Stimulated activated CD4-positive, alpha-beta T cell treated with anti-CD3 and anti-CD28 coated beads, Interleukin-15, amount 100 ng/mL, for 1 hour (primary cell): ENCODE measurements around the gene ANKRD10.
"Not testable (repeated sequence)": the region's sequence is repeated elsewhere in the genome, so short reads cannot be mapped to it uniquely, and the experiment has no call there.

ENCODE experiments used
- DNase-seq, 2 donors: peaks; one replicate each; pipeline ENCODE4 v3.0.0-alpha.2; 2020; ENCODE audit warnings: low read depth in 1 of 2, low spot score in 1 of 2

The ANKRD10 gene

DNA sequence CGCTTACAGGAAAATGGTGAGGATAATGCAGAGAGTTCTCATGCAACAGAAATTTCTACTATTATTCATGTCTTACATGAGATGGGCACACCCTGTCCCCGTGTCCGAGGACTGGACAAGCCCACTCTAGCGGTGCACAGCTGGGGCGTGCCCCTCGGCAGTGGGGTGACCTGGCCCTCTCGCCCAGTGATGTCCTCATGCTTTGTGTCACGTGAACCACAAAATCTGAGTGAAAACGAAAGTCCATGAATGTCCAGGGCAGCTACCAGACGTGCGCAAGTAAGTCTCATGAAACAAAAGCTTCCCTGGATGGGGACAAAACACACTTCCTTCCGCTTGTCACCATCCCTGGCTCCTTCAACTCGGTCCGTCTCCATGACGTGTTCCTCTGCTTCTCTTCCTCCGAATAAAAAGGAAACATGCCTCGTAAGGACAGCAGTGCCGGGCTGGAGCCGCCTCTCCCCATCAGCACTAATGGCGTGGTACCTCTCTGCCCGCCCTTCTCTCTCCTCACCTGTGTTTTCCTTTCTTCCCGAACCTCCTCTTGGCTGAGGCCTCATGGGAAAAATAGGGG is 45.6 kb downstream of the ANKRD10 start:
- DNase-seq = no peak

DNA sequence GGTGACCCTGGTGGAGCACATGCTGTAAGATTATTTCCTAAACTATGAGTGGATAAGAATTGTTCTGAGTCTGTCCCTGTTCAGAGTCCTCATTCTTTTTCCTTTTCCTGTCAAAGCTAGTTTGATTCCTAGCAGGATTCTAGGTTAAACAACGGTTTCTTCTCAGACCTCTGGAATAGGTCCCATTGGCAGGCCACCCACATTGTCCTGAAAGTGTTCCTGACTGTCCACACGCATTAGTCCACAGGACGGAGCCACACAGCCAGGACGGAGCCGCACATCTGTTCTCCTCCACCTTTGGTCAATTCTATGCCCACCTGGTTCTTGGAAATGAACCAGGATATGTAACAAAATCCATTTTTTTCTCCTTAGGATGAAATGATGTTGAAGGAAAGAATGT is 46.1 kb downstream of the ANKRD10 start:
- DNase-seq = no peak

DNA sequence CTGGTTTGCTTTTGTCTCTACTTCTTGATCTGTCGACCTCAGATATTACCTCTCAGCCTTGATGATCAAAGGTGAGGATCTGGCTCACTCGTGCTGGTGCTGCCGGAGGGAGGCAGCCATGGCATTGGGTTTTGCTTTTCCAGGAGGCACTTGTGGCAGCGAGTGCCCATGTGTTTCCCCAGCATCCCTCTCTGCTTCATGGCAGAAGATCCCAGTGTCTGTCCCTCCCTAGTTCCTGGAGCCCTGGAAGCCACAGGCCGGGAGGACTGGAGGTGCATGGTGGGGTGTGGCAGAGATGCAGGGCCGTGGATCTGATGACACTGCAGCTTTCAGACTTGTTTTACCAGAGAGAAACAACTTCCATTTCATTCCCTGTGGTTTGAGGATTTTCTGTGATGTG is 47.5 kb downstream of the ANKRD10 start:
- no peak for DNase-seq

DNA sequence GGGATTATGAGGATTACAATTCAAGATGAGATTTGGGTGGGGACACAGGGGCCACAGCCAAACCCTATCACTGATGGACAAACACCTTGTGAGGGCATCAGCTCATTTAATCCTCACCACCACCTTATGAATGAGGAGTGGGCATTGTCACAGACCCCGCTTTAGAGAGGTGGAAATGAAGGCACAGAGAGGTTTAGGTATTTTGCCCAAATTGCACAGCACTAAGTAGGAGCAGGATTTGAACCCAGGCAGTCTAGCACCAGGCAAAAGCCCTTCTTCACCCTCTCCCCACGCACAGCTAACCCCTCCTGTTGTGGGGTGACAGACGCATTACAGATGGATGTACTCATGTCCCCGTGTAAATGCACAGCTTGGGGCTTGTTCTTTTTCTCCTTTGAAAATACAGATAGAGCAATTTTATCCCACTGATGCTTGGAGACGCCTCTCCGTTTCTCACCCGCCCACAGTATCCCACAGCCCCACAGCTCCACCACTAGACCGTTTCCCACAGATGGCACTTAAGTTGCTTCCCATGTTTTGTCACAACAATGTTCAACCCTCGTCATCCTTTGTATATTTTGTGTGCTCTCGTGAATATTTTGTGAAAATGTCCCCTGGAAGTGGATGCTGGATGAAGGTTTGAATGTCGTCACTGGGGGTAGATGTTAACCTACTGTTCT is 48.2 kb downstream of the ANKRD10 start:
- no peak for DNase-seq

DNA sequence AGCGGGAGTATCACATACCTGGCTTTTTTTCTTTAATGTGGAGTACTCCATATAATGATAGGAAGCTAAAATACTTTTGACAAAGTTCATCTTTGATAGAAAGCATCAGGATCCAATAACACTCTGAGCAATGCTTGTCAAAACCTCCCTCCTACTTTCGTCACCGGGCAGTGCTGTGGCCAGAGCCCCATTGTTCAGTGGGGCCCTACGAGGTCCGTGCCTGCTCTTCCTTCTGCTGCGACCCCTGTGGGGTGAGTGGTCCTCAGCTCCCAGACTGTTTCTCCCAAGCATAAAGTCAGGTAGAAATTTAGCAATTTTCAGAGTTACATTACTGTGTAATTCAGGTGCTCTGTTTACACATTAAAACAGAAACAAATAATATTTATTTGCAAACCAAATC is 51.2 kb downstream of the ANKRD10 start:
- DNase-seq = no peak

DNA sequence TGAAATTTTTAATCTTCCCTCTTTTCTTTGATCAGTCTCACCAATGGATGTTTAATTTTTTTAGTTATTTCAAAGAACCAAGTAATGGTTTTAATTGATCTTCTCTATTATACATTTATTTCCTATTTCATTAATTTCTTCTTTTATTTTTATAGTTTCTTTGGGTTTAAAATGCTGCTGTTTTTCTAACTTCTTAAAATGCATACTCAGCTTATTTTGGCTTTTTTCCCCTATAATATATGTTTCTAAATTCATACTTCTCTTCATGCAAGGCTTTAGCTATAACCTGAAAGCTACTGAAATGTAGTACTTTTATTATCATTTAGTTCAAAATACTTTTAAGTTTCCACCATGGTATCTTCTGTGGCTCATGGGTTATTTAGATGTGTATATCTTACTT is 53.9 kb downstream of the ANKRD10 start:
- no peak for DNase-seq

DNA sequence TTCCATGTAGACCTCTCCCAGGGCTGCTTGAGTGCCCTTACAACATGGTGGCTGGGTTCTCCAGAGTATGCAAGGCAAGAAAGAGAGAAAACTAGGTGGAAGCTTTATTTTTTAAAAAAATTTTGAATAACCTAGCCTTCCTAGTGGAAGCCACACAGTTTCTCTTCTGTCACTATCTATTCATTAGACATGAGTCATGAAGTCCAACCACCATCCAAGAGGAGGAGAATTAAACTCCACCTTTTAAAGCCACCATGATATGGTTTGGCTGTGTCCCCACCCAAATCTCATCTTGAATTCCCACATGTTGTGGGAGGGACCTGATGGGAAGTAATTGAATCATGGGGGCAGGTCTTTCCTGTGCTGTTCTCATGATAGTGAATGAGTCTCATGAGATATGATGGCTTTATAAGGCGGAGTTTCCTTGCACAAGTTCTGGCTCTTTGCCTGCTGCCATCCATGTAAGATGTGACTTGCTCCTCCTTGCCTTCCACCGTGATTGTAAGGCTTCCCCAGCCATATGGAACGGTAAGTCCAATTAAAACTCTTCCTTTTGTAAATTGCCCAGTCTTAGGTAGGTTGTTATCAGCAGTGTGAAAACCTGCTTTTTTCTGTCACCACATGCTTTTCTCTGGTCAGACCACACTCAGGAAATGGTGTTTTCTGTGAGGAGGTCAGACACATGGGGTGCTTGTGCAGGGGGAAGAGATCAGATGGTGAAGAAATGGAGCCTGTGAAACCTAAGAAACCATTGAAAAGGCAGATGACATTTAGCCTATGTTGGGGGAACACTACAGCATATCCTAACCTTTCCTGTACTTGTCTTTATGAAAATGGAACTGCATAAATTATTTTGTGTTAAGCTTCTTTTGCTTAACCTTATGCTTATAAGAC is 57.7 kb downstream of the ANKRD10 start:
- DNase-seq = no peak

DNA sequence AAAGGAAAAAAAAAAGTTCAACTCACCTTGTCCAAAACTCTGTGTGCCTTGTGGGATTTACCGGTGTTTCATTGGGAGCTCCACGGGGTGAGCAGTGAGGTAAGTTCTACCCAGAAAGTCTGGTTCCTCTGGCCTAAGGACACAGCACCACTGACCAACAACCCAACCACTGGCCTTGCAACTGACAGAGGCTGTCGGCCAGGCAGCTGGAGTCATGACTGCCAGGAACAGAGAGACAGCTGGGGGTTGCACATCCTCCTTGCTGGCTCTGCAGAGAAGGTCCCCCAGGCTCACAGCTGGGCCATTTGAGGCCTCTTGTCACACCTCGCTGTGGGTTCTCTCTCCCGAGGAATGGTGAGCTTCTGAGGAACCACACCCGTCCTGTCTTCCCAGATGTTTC is 59.5 kb downstream of the ANKRD10 start:
- no peak for DNase-seq

DNA sequence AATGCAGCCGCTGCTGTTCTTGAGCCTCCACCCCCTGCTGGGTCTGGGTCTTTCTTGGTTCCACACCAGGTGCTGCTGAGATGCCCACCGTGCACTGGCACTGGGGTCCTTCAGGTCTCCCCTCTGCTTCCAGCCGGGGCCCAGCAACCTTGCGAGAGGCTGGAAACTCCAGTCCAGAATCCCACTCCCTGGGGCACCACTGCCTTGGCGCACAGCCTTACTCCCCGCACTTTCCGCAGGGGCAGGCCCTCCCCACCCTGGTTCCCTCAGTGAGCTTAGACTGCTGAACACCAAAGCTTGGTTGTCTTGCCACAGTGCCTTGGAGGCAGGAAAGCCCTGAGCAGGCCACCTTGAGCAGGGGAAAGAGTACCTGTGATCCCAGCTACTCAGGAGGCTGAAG is 60.0 kb downstream of the ANKRD10 start:
- DNase-seq = no peak

DNA sequence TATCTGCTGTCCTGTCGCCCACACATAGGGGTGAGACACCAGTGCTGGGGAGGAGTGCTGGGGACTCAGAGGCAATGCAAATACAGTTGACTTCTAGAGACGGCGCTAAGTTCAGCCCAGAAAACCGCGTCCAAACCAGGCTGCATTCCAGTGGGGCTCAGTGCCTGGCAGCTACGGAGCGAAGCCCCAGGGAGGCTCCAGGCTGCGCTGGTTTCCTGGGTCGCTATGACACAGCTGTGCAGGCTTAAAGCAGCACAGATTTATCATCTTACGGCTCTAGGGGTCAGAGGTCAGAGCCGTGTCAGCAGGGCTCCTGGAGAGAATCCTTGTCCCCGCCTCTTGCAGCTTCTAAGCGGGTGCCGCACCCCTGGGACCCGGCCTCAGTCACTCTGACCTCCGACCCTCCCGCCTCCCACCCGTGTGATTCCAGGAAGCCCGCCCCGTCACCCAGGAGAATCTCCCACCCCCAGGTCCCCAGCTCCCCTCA is 61.6 kb downstream of the ANKRD10 start:
- DNase-seq = no peak

DNA sequence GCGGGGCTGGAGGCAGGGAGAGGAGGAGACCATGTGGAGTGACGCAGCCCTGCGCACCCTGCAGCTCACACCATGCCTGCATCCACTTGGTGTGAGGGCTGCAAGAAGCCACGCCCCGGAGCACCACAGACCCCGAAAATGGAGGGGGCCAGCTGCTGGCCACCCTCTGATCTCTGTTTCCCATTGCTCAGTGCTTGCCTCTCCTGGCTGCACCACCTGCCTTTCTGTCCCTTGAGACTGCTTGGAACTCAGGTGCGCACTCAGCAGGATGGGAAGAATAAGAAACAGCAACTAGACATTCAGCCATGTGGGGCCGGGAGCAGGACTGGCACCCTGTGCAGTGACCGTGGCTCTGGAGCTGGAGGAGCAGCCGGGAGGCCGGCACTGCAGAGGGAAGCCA is 64.0 kb downstream of the ANKRD10 start:
- DNase-seq = no peak

DNA sequence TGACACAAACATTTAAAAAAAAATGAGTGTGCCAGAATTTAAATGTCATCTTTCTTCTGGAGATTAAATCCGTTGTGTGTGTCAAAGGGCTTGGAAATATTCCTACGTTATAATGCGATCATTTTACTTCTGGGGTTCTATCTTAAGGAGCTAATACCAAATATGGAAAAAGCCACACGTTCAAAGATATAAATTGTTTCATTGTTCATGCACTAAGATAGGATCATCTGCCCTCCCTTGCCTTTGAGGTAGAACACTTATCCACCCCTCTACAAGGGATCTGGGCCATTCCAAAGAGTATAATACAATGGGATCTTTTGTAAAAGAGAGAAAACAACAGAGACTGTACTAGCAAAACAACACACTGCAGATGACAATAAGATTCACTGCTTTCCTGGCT is 64.9 kb downstream of the ANKRD10 start:
- DNase-seq = no peak

DNA sequence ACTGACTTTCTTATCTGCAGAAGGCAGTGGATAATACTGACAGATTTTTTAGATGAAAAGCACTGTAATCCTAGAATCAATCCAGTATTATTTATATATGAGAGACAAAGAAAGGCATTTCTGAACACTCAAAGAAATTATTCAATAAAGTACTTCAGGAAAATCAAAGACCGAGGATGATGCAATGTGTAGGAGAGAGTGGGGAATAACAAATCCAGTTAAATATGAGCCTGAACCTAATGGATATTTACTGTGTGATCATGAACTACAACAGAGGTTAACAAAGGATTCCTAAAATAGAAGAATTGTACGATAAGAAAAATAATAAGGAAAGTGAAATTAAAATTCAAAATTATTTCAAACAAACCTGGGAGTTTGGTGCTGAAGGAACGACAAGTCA is 69.3 kb downstream of the ANKRD10 start:
- DNase-seq = no peak

DNA sequence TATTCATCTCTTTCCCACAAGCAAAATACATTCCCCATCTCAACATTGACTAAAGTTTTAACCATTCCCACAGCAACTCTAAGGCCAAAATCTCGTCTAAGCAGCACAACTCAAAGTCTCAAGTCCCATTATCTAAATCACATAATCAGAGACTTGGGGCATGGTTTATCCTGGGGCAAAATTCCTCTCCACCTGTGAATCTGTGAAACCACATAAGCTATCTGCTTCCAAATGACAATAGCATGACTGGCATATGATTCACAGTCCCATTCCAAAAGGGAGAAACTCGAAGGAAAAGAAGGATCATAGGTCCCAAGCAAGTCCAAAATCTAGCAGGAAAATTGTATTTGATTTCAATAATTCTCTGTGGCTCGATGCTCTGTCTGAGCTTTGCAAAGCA is 73.0 kb downstream of the ANKRD10 start:
- DNase-seq = no peak

DNA sequence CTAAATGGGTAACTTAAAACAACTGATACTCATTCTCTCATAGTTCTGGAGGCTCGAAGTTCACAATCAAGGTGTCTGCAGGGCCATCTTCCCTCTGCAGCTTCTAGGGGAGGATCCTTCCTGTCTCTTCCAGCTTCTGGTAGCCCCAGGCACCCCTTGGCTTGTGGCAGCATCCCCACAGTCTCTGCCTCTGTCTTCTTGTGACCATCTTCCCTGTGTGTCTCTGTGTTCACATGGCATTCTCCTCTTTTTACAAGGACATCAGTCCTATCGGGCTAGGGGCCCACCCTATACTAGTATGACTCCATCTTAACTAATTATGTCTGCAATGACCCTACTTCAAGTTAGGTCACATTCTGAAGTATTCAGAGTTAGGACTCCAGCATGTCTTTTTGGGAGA is 73.5 kb downstream of the ANKRD10 start:
- DNase-seq = no peak

DNA sequence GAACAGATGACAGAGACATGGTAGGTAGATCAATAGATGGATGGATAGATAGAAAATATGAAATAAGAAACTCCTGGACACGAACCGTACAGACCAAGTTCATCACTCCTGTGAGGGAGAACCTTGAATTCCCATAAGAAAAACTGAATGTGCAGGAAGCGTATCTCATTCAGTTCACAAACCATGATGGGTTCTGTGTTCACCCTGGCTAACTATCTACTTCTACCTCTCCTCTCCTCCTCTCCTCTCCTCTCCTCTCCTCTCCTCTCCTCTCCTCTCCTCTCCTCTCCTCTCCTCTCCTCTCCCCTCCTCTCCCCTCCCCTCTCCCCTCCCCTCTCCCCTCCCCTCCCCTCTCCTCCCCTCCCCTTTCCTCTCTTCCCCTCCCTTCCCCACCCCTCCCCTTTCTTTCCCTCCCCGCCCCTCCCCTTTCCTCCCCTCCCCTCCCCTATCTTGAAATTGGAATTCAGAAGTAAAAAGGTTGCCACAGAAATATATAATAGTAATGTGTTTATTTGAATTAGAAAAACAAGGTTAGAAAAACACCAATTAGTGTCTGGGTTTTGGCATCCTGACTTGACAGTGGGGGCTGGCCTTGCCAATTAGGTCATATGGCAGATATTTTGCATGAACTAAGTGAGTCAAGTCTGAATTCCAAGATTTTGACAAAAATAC is 75.9 kb downstream of the ANKRD10 start:
- no peak for DNase-seq

DNA sequence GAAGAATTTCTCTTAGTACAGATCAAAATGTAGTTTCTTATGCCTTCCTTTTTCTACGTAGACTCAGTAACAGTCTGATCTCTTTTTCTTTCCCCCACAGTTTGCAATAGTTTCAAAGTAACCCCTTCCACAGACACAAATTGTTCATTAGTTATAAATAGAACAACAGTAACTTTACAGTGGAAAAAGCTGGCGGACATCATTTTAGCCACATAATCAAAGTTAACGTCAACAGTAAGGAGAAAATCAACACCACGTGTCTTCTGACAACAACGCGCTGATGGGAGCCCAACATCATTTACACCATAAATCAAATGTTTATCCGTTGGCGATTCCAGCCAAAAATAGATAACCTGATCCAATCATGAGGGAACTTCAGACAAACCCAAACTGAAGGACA is 76.8 kb downstream of the ANKRD10 start:
- no peak for DNase-seq

DNA sequence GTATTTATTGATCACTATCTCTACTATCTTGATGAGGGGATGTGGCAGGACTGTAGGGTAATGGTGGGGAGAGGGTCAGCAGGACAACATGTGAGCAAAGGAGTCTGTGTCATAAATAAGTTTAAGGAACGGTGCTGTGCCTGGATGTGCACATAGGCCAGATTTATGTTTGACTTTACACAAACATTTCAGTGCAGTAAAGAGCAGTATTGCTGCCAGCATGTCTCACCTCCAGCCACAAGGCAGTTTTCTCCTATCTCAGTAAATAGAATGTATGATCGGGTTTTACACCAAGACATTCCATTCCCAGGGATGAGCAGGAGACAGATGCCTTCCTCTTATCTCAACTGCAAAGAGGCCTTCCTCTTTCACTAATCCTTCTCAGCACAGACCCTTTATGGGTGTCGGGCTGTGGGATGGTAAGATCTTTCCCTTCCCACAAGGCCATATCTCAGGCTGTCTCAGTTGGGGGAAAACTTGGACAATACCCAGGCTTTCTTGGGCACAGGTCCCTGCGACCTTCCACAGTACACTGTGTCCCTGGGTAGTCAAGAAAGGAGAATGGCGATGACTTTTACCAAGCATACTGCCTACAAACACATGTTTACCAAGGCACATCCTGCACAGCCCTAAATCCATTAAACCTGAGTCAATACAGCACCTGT is 77.3 kb downstream of the ANKRD10 start:
- DNase-seq = not testable (repeated sequence)

DNA sequence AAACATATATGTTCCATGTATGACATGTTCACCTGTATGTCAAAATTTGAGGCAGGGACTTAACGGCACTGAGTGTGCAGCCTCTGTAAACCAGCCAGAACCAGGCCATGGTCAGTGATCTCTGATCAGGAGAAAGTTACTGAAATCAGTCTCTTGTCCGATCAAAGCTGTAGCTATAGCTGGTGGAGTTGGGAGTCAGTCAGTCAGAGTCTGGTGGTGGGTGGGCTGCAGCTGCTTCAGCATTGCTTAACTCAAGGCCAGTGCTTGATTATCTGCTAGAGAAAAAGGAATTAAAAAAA is 78.3 kb downstream of the ANKRD10 start:
- no peak for DNase-seq

DNA sequence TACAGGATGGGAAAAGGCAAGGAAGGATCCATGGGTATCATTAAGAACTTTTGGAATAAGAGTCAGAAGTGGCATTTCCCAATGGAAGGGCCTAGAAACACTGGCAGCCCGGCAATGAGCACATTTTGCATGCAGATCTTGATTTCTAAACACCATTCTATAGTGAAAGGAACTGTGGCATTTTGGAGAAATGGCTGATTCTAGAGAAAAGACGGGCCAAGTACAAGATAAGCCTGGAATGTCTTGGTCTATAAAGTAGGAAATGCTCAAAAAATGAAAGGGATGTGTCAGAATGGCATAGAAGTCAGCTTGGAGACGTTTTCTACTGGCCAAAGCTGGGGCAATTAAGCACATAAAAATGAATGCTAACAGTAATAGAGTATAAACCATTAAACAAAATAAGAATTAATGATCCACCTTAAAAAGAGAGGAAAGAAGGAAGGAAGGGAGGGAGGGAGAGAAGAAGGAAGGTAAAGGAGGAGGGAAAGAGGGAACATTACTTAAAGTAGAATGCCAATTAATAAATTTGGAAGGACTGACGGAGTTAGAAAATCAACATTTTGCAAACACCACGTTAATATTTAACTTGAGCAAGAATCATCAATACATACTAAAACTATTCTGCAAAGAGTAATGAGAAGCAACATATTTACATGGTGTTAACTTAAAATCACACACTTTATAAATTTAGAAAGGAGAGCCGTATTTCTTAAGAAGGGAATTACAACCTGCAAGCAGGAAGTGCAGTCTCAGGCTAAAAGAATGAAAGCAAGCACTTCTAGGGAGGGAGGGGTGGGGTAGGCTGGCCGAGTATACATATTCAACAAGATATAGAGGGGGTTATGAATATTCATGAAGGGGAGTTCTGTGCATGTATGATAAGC is 78.9 kb downstream of the ANKRD10 start:
- no peak for DNase-seq
